Liver (tissue), 9 donors: Measurements from ENCODE around the gene IMPG1. TPM values are rescaled to one million over a fixed set of nuclear protein-coding genes. Genes with fewer than 3 reads are reported as not detected.
A peak's percentile ranks its signal among the peaks of the same experiment; 100 is the strongest.

Experiments used
- DNase-seq: peaks from one replicate; pipeline ENCODE4 v3.0.0-alpha.2; 2017; ENCODE audit warnings: low spot score
- H3K27ac ChIP-seq, 2 donors: one replicate each; pipeline ENCODE4 v1.7.0; 2013; ENCODE audit warnings: inconsistent platforms in 2 of 2, low read length in 2 of 2, control low read depth in 1 of 2, low read depth in 1 of 2, mild to moderate bottlenecking in 1 of 2
- H3K27me3 ChIP-seq, 4 donors: one replicate each; pipeline versions ENCODE4 v1.6.1 to v1.7.0; 2013; ENCODE audit warnings: low read length in 3 of 4, inconsistent platforms in 1 of 4, mild to moderate bottlenecking in 1 of 4, moderate library complexity in 1 of 4; ENCODE audit not compliant: control insufficient read depth in 4 of 4, insufficient read depth in 4 of 4
- H3K36me3 ChIP-seq, 4 donors: one replicate each; pipeline versions ENCODE4 v1.6.1 to v1.7.0; 2013; ENCODE audit warnings: low read length in 3 of 4, mild to moderate bottlenecking in 3 of 4, low read depth in 1 of 4, moderate library complexity in 1 of 4; ENCODE audit not compliant: control insufficient read depth in 4 of 4, insufficient read depth in 3 of 4
- H3K4me1 ChIP-seq, 4 donors: one replicate each; pipeline versions ENCODE4 v1.6.1 to v1.7.0; 2013; ENCODE audit warnings: low read length in 3 of 4, mild to moderate bottlenecking in 3 of 4, moderate library complexity in 1 of 4; ENCODE audit not compliant: control insufficient read depth in 4 of 4, insufficient read depth in 4 of 4
- H3K4me3 ChIP-seq, 3 donors: one replicate each; pipeline versions ENCODE4 v1.6.1 to v1.7.0; 2013; ENCODE audit warnings: low read length in 3 of 3, control low read depth in 1 of 3, low read depth in 1 of 3, mild to moderate bottlenecking in 1 of 3
- H3K9ac ChIP-seq, 2 donors: one replicate each; pipeline ENCODE4 v1.7.0; 2013; ENCODE audit warnings: low read length in 2 of 2, mild to moderate bottlenecking in 2 of 2, moderate library complexity in 2 of 2, control low read depth in 1 of 2, low read depth in 1 of 2
- H3K9me3 ChIP-seq, 4 donors: one replicate each; pipeline versions ENCODE4 v1.6.1 to v1.7.0; 2013; ENCODE audit warnings: low read length in 3 of 4; ENCODE audit not compliant: control insufficient read depth in 4 of 4
- ATF3 ChIP-seq: IDR thresholded peaks from 2 replicates; pipeline ENCODE4 v1.6.1; 2016; ENCODE audit warnings: antibody characterized with exemption
- CTCF ChIP-seq: fragments of 150-350 bp; IDR thresholded peaks from 2 replicates; pipeline ENCODE4 v1.5.1; 2017; ENCODE audit warnings: improper control_type of control experiment, low read depth, low read length; ENCODE audit not compliant: missing input control
- EGR1 ChIP-seq, 2 donors: IDR thresholded peaks; 2 replicates each; pipeline ENCODE4 v1.6.1; 2016 to 2018; ENCODE audit warnings: antibody characterized with exemption in 2 of 2, low read depth in 2 of 2
- FOXA1 ChIP-seq: IDR thresholded peaks from 2 replicates; pipeline ENCODE4 v1.6.1; 2016; ENCODE audit warnings: antibody characterized with exemption
- FOXA2 ChIP-seq: IDR thresholded peaks from 2 replicates; pipeline ENCODE4 v1.6.1; 2016; ENCODE audit warnings: antibody characterized with exemption
- GABPA ChIP-seq, 2 donors: IDR thresholded peaks in 1 of 2; conservative IDR thresholded peaks in 1 of 2; 2 replicates each; pipeline ENCODE4 v1.6.1; 2016; ENCODE audit warnings: antibody characterized with exemption in 2 of 2, mild to moderate bottlenecking in 1 of 2, moderate library complexity in 1 of 2
- HNF4A ChIP-seq, 2 donors: conservative IDR thresholded peaks; 2 replicates each; pipeline ENCODE4 v1.6.1; 2016; ENCODE audit warnings: antibody characterized with exemption in 2 of 2, mild to moderate bottlenecking in 2 of 2
- HNF4G ChIP-seq: IDR thresholded peaks from 2 replicates; pipeline ENCODE4 v1.6.1; 2016; ENCODE audit warnings: antibody characterized with exemption
- RAD21 ChIP-seq, 2 donors: IDR thresholded peaks; 2 replicates each; pipeline ENCODE4 v1.6.1; 2016; ENCODE audit warnings: antibody characterized with exemption in 2 of 2, mild to moderate bottlenecking in 2 of 2
- REST ChIP-seq: IDR thresholded peaks from 2 replicates; pipeline ENCODE4 v1.6.1; 2016; ENCODE audit warnings: antibody characterized with exemption, mild to moderate bottlenecking
- RXRA ChIP-seq, 2 donors: IDR thresholded peaks; 2 replicates each; pipeline ENCODE4 v1.6.1; 2017 to 2018; ENCODE audit warnings: antibody characterized with exemption in 2 of 2, mild to moderate bottlenecking in 1 of 2
- SP1 ChIP-seq: IDR thresholded peaks from 2 replicates; pipeline ENCODE4 v1.6.1; 2018; ENCODE audit warnings: antibody characterized with exemption, mild to moderate bottlenecking
- TAF1 ChIP-seq: conservative IDR thresholded peaks from 2 replicates; pipeline ENCODE4 v1.6.1; 2016; ENCODE audit warnings: antibody characterized with exemption, mild to moderate bottlenecking
- YY1 ChIP-seq: IDR thresholded peaks from 2 replicates; pipeline ENCODE4 v1.6.1; 2016; ENCODE audit warnings: antibody characterized with exemption, mild to moderate bottlenecking
- WGBS: extraction: QIAGEN DNeasy Blood & Tissue Kit; methylation state at CpG from one replicate; pipeline ENCODE4 v1.1.7; 2013; 5-methylcytosine and 5-hydroxymethylcytosine counted together
- polyA plus RNA-seq, 2 donors: library from polyadenylated mRNA; stranded (reverse) in 1 of 2; unstranded in 1 of 2; fragments of 200-250 nt in 1 of 2; fragments of >200 nt in 1 of 2; fragmentation: Nextera tagmentation in 1 of 2; extraction: Ambion mirVana in 1 of 2; gene quantifications; one replicate each; pipeline versions ENCODE4 v1.2.1 to v1.2.3, GENCODE V29; 2013 to 2015
- total RNA-seq, 2 donors: library from RNA; depleted of rRNA; stranded (reverse); fragments of >200 nt; gene quantifications; one replicate each; pipeline ENCODE4 v1.2.3, GENCODE V29; 2014
- donor health status: healthy.
- donor health status: healthy.
- donor health status: healthy.
- donor health status: healthy.
- donor health status: healthy.

IMPG1 gene
- total and polyA plus RNA-seq, 4 donors, result not detected

GRCh38 chr6:75893776-75894152, 178.7 kb downstream of the IMPG1 start:
- Histone ChIP-seq H3K36me3 (peaks cover 0 to 2% (median 0%) of the 10 kb centered on the region in 4 donors), H3K4me3 (no peak overlapping the region), H3K27ac (no peak overlapping the region), H3K27me3 (no peaks in the 10 kb centered on the region), H3K4me1 (peaks cover 0 to 2% (median 2%) of the 10 kb centered on the region in 4 donors), H3K9me3 (no peaks in the 10 kb centered on the region), H3K9ac (no peak overlapping the region)
- no peak for DNase-seq
- WGBS, result 53% methylated on average over 2 of the region's 2 CpGs
- TF ChIP-seq HNF4A (conservative IDR thresholded peaks at IDR 0.05) (peak in 1 of 2 donors; percentile 4), GABPA (IDR thresholded peaks at IDR 0.05 in 1 of 2, conservative IDR thresholded peaks at IDR 0.05 in 1 of 2) (no peak)

- H3K4me1 ChIP-seq, result peaks cover 0 to 2% (median 2%) of the 10 kb centered on the region in 4 donors
- WGBS, result 10% methylated on average over 5 of the region's 5 CpGs
- peaks cover 0 to under 1% (median 0%) of the 10 kb centered on the region in 4 donors for H3K36me3 ChIP-seq
- no peak overlapping the region for H3K4me3 ChIP-seq
- H3K9me3 ChIP-seq, result no peaks in the 10 kb centered on the region
- TF ChIP-seq CTCF (peak; percentile 66), TAF1 (no peak), REST (no peak), FOXA2 (no peak), HNF4G (no peak), RAD21 (IDR thresholded peaks at IDR 0.05) (peak; percentile 89 to 92), ATF3 (no peak), YY1 (no peak), FOXA1 (no peak), RXRA (IDR thresholded peaks at IDR 0.05) (peak; percentile 8 to 12), SP1 (no peak), HNF4A (conservative IDR thresholded peaks at IDR 0.05) (peak in 1 of 2 donors; percentile 7), EGR1 (IDR thresholded peaks at IDR 0.05; ENCODE audit: low read depth in 2 of 2) (no peak)
- H3K27ac ChIP-seq, result no peak overlapping the region
- H3K9ac ChIP-seq, result no peak overlapping the region
- DNase-seq, result no peak
- no peaks in the 10 kb centered on the region for H3K27me3 ChIP-seq
These were observed 179.2 kb downstream of the IMPG1 start for GRCh38 chr6:75893058-75893775.
